RWPE2 (cell line): ENCODE measurements around the gene KAZN.

Source experiments
- ATAC-seq: fragments of 200-7000 bp; cut with Tn5 transposase; 3 replicates; pipeline ENCODE4 v1.9.1; 2021; ENCODE audit warnings: low read depth
- DNase-seq: peaks from one replicate; pipeline ENCODE4 v3.0.0-alpha.2; 2020; ENCODE audit warnings: low spot score
- H3K27ac ChIP-seq: fragments of 450-650 bp; 2 replicates; pipeline ENCODE4 v1.5.1; 2017; ENCODE audit warnings: mild to moderate bottlenecking; ENCODE audit not compliant: poor library complexity, severe bottlenecking
- H3K27me3 ChIP-seq: fragments of 250-450 bp; sonication (Bioruptor Pico); 2 replicates; pipeline ENCODE4 v1.5.1; 2021; ENCODE audit warnings: mild to moderate bottlenecking, moderate library complexity; ENCODE audit not compliant: insufficient read depth, poor library complexity, severe bottlenecking
- H3K36me3 ChIP-seq: fragments of 250-450 bp; sonication (Bioruptor Pico); 2 replicates; pipeline ENCODE4 v1.5.1; 2020; ENCODE audit warnings: low read depth, mild to moderate bottlenecking, moderate library complexity
- H3K4me1 ChIP-seq: fragments of 250-450 bp; sonication (Bioruptor Pico); 2 replicates; pipeline ENCODE4 v1.5.1; 2021; ENCODE audit warnings: mild to moderate bottlenecking, moderate library complexity; ENCODE audit not compliant: insufficient read depth, poor library complexity, severe bottlenecking
- H3K4me3 ChIP-seq: fragments of 250-450 bp; sonication (Bioruptor Pico); 2 replicates; pipeline ENCODE4 v1.5.1; 2021; ENCODE audit warnings: mild to moderate bottlenecking, moderate library complexity; ENCODE audit not compliant: severe bottlenecking
- H3K9me3 ChIP-seq: fragments of 250-450 bp; sonication (Bioruptor Pico); 2 replicates; pipeline ENCODE4 v1.5.1; 2021; ENCODE audit warnings: mild to moderate bottlenecking, moderate library complexity; ENCODE audit not compliant: severe bottlenecking
- CTCF ChIP-seq: fragments of 450-650 bp; IDR thresholded peaks from one replicate; pipeline ENCODE4 v1.5.1; 2017; ENCODE audit warnings: mild to moderate bottlenecking, moderate library complexity; ENCODE audit not compliant: poor library complexity, severe bottlenecking

KAZN gene

GRCh38 chr1:15114884-15115283 lies 516.4 kb downstream of the KAZN start:
- no peak for TF ChIP-seq CTCF
- Histone ChIP-seq H3K9me3 (no peaks in the 10 kb centered on the region), H3K27me3 (no peaks in the 10 kb centered on the region), H3K4me3 (no peak overlapping the region), H3K27ac (no peak overlapping the region), H3K4me1 (no peaks in the 10 kb centered on the region), H3K36me3 (no peaks in the 10 kb centered on the region)
- ATAC-seq (no peak), DNase-seq (no peak)

GRCh38 chr1:15115542-15116330 lies 517.3 kb downstream of the KAZN start:
- no peak for TF ChIP-seq CTCF
- Histone ChIP-seq H3K27ac (no peak overlapping the region), H3K4me1 (no peaks in the 10 kb centered on the region), H3K9me3 (no peaks in the 10 kb centered on the region), H3K4me3 (no peak overlapping the region), H3K27me3 (no peaks in the 10 kb centered on the region), H3K36me3 (no peaks in the 10 kb centered on the region)
- DNase-seq (no peak), ATAC-seq (no peak)

- DNase-seq (no peak), ATAC-seq (no peak)
- no peak overlapping the region for H3K4me3 ChIP-seq
- no peaks in the 10 kb centered on the region for H3K9me3 ChIP-seq
- H3K27ac ChIP-seq, result no peak overlapping the region
- no peak for TF ChIP-seq CTCF
- H3K4me1 ChIP-seq, result no peaks in the 10 kb centered on the region
- no peaks in the 10 kb centered on the region for H3K27me3 ChIP-seq
- H3K36me3 ChIP-seq, result no peaks in the 10 kb centered on the region
Measured at GRCh38 chr1:15116966-15117365, 518.5 kb downstream of the KAZN start.

- Histone ChIP-seq H3K27me3 (no peaks in the 10 kb centered on the region), H3K4me1 (no peaks in the 10 kb centered on the region), H3K27ac (no peak overlapping the region), H3K4me3 (no peak overlapping the region), H3K36me3 (no peaks in the 10 kb centered on the region), H3K9me3 (no peaks in the 10 kb centered on the region)
- no peak for DNase-seq
- TF ChIP-seq CTCF, result no peak
- no peak for ATAC-seq
Measured at GRCh38 chr1:15117671-15118325, 519.3 kb downstream of the KAZN start.

GRCh38 chr1:15118579-15118978 lies 520.1 kb downstream of the KAZN start:
- no peaks in the 10 kb centered on the region for H3K4me1 ChIP-seq
- H3K27ac ChIP-seq, result no peak overlapping the region
- H3K36me3 ChIP-seq, result no peaks in the 10 kb centered on the region
- TF ChIP-seq CTCF, result no peak
- H3K27me3 ChIP-seq, result no peaks in the 10 kb centered on the region
- H3K4me3 ChIP-seq, result no peak overlapping the region
- ATAC-seq, result no peak
- no peaks in the 10 kb centered on the region for H3K9me3 ChIP-seq
- no peak for DNase-seq
